22Rv1 (cell line): Measurements from ENCODE around the gene NCOA1.
"Not testable (repeated sequence)": the region's sequence is repeated elsewhere in the genome, so short reads cannot be mapped to it uniquely, and the experiment has no call there.

Experiments used
- H3K27ac ChIP-seq: fragments of 450-650 bp; 2 replicates; pipeline ENCODE4 v1.5.1; 2017
- CTCF ChIP-seq: fragments of 450-650 bp; IDR thresholded peaks from 2 replicates; pipeline ENCODE4 v1.5.1; 2017; ENCODE audit warnings: mild to moderate bottlenecking
- ZFX ChIP-seq: fragments of 450-650 bp; IDR thresholded peaks from 2 replicates; pipeline ENCODE4 v1.6.1; 2017; ENCODE audit warnings: antibody characterized with exemption, borderline replicate concordance

The NCOA1 gene

GRCh38 chr2:24579053-24579803, 88.2 kb downstream of the NCOA1 start:
- TF ChIP-seq ZFX (no peak), CTCF (no peak)
- no peak overlapping the region for H3K27ac ChIP-seq

GRCh38 chr2:24580561-24580960, 89.5 kb downstream of the NCOA1 start:
- no peak overlapping the region for H3K27ac ChIP-seq
- TF ChIP-seq ZFX (no peak), CTCF (no peak)

GRCh38 chr2:24581971-24582370, 90.9 kb downstream of the NCOA1 start:
- H3K27ac ChIP-seq, result not testable (repeated sequence)

GRCh38 chr2:24586955-24587354, 95.9 kb downstream of the NCOA1 start:
- TF ChIP-seq CTCF (no peak), ZFX (no peak)
- H3K27ac ChIP-seq, result no peak overlapping the region

- H3K27ac ChIP-seq, result no peak overlapping the region
- TF ChIP-seq ZFX (no peak), CTCF (no peak)
Measured at GRCh38 chr2:24588294-24588693, 97.2 kb downstream of the NCOA1 start.

- H3K27ac ChIP-seq, result no peak overlapping the region
- no peak for TF ChIP-seq ZFX
- TF ChIP-seq CTCF, result no peak
Measured at GRCh38 chr2:24592441-24593100, 101.5 kb downstream of the NCOA1 start.

- H3K27ac ChIP-seq, result no peak overlapping the region
- no peak for TF ChIP-seq CTCF
- TF ChIP-seq ZFX, result no peak
Measured at GRCh38 chr2:24594283-24594682, 103.2 kb downstream of the NCOA1 start.
